22Rv1 (cell line): ENCODE results near the gene NAV1.

Experiments used
- ZFX ChIP-seq: fragments of 450-650 bp; IDR thresholded peaks from 2 replicates; pipeline ENCODE4 v1.6.1; 2017; ENCODE audit warnings: antibody characterized with exemption, borderline replicate concordance
- TF ChIP-seq, protein P1 (sequence below): fragments of 450-650 bp; IDR thresholded peaks from 2 replicates; pipeline ENCODE4 v1.5.1; 2017; ENCODE audit warnings: mild to moderate bottlenecking

DNA sequence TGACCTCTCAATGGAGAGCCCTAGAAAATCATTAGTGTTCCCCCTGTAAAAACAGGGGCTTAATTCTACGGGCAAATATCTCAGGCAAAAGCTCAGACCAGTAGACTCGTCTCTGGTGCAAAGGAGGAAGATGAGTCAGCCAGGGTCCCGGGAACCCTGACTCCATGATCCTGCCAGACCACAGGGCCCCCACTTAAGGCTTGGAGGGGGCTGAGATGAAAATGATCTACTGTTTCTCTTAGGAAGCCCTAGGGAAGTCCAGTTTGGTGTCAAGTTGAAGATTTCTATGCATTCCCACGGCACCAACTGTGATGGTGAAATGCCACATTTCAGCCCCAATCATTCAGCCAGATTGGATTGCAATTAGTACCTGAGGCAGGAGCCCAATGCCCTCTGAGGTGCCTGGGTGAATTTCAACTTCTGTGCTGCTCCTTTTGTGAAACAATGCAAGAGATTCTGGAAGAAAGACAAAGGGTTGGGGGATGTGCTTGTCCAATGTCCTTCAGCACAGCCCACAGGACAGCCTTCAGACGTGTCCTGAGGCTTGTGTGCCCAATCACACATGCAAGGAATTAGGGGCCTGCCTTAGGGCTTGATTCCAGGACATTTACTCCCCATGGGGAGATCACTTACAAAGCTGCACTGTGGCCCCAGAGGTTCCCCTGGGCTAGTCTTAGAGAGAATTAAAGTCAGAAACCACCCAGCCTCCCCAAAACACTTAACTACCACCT lies 18.1 kb downstream of the NAV1 start:
- TF ChIP-seq, protein P1, sequence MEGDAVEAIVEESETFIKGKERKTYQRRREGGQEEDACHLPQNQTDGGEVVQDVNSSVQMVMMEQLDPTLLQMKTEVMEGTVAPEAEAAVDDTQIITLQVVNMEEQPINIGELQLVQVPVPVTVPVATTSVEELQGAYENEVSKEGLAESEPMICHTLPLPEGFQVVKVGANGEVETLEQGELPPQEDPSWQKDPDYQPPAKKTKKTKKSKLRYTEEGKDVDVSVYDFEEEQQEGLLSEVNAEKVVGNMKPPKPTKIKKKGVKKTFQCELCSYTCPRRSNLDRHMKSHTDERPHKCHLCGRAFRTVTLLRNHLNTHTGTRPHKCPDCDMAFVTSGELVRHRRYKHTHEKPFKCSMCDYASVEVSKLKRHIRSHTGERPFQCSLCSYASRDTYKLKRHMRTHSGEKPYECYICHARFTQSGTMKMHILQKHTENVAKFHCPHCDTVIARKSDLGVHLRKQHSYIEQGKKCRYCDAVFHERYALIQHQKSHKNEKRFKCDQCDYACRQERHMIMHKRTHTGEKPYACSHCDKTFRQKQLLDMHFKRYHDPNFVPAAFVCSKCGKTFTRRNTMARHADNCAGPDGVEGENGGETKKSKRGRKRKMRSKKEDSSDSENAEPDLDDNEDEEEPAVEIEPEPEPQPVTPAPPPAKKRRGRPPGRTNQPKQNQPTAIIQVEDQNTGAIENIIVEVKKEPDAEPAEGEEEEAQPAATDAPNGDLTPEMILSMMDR = no peak
- no peak for TF ChIP-seq ZFX
